ENCODE measurements around the gene PLXNA1. TPM values are rescaled to one million over a fixed set of nuclear protein-coding genes. Genes with fewer than 3 reads are reported as not detected.

Gene PLXNA1
- total RNA-seq, 3 donors from 2014 or later: 11.8 to 19.3 (median 12.7) TPM

- ATAC-seq (no peak), DNase-seq (no peak)
- Histone ChIP-seq H3K4me3 (no peak overlapping the region), H3K36me3 (ENCODE audit: low read depth) (no peaks in the 10 kb centered on the region), H3K4me1 (ENCODE audit: low read depth) (no peaks in the 10 kb centered on the region), H3K9me3 (no peaks in the 10 kb centered on the region)
- intact Hi-C loops (cut with DNase I, micrococcal nuclease): no loop called here
- TF ChIP-seq, protein P1, sequence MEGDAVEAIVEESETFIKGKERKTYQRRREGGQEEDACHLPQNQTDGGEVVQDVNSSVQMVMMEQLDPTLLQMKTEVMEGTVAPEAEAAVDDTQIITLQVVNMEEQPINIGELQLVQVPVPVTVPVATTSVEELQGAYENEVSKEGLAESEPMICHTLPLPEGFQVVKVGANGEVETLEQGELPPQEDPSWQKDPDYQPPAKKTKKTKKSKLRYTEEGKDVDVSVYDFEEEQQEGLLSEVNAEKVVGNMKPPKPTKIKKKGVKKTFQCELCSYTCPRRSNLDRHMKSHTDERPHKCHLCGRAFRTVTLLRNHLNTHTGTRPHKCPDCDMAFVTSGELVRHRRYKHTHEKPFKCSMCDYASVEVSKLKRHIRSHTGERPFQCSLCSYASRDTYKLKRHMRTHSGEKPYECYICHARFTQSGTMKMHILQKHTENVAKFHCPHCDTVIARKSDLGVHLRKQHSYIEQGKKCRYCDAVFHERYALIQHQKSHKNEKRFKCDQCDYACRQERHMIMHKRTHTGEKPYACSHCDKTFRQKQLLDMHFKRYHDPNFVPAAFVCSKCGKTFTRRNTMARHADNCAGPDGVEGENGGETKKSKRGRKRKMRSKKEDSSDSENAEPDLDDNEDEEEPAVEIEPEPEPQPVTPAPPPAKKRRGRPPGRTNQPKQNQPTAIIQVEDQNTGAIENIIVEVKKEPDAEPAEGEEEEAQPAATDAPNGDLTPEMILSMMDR (IDR thresholded peaks at IDR 0.05): no peak
Observed at GRCh38 chr3:127006781-127007436, 24.0 kb downstream of the PLXNA1 start.

DNA sequence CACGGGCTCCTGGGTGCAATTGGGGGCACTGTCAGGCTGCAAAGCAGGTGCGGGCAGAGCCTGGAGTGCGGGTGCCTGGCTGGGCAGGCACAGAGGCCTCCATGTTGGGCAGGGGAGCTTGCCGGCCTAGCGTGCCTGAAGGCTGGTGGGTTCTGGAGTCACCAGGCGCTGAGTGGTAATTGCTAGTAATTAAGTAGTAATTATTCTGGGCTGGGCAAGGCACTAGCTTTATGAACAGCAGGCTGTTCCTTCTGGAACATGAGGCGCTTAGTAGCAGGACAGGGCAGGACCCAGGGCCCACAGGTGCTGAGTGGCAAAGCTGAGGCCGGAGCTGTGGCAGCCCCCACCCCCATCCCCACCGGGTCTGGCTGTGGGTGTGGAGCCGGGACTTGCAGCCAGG lies 25.3 kb downstream of the PLXNA1 start:
- no peak overlapping the region for H3K4me3 ChIP-seq
- no peaks in the 10 kb centered on the region for H3K9me3 ChIP-seq
- intact Hi-C loops (cut with DNase I, micrococcal nuclease): no loop called here
- TF ChIP-seq, protein P1 (IDR thresholded peaks at IDR 0.05): no peak
- DNase-seq: no peak
- H3K4me1 ChIP-seq (ENCODE audit: low read depth): no peaks in the 10 kb centered on the region
- H3K36me3 ChIP-seq (ENCODE audit: low read depth): no peaks in the 10 kb centered on the region
- ATAC-seq: no peak

DNA sequence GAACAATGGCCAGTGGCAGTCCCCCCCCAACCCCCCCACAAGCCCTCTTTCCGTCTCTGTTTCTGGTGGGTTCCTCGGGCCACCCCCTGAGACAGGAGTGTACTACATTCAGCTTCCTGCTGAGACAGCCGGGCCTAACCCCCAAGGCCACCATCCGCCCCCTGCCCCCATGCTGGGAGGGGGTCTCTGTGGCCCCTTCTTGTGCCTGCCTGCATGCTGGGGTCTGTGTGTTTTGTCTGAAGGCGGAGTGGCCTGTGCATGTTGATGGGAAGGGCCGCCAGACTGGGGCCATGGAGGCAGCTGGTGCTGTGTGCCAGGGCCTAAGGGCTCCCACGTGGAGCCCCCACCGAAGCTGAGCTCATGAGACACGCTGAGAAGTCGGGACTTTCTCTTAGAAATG lies 26.6 kb downstream of the PLXNA1 start:
- no peak for ATAC-seq
- no peaks in the 10 kb centered on the region for H3K36me3 ChIP-seq (ENCODE audit: low read depth)
- H3K4me3 ChIP-seq: no peak overlapping the region
- no peaks in the 10 kb centered on the region for H3K4me1 ChIP-seq (ENCODE audit: low read depth)
- intact Hi-C loops (cut with DNase I, micrococcal nuclease): no loop called here
- DNase-seq: no peak
- H3K9me3 ChIP-seq: no peaks in the 10 kb centered on the region
- TF ChIP-seq, protein P1 (IDR thresholded peaks at IDR 0.05): no peak

DNA sequence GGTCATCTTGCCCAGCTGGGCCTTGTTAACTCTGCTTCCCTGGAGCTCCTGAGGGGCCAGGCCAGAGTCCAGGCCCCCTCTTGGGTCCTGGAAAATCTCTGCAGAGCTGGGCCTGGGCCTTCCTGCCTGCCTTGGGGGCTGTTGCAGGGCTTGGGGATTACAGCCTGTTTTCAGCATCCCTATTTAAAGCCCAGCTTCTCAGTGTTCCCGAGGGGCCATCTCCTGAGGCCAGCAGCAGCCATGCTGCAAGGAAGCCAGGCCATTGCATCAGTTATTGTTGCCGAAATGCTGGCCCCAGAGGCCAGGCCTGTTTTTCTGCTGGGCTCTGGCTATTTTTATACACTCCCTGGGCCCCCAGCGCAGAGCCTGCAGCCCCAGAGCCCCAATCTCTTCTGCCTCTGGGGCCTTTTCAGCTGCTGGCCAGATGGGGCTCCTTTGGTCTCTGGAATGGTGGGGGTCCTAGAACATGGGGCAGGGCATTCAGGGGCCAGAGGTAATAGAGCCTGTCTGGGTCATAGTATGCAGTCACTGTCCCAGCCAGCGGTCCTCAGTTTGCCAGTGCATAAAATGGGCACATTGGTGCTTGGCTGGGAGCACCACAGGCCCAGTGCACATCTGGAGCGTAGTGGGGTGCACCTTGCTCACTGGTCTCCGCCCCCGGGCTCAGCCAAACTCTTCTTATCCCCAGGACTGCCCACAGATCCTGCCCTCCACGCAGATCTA lies 28.5 kb downstream of the PLXNA1 start:
- Histone ChIP-seq H3K9me3 (no peaks in the 10 kb centered on the region), H3K4me1 (ENCODE audit: low read depth) (no peaks in the 10 kb centered on the region), H3K36me3 (ENCODE audit: low read depth) (no peaks in the 10 kb centered on the region), H3K4me3 (no peak overlapping the region)
- TF ChIP-seq, protein P1 (IDR thresholded peaks at IDR 0.05): no peak
- ATAC-seq: no peak
- no peak for DNase-seq
- intact Hi-C loops (cut with DNase I, micrococcal nuclease): no loop called here

GRCh38 chr3:127012091-127012490 lies 29.2 kb downstream of the PLXNA1 start:
- Histone ChIP-seq H3K4me1 (ENCODE audit: low read depth) (no peaks in the 10 kb centered on the region), H3K36me3 (ENCODE audit: low read depth) (no peaks in the 10 kb centered on the region)
- TF ChIP-seq, protein P1 (IDR thresholded peaks at IDR 0.05): no peak

More at GRCh38 chr3:127012091-127012490, 29.2 kb downstream of the PLXNA1 start:
- no peak for DNase-seq
- intact Hi-C loops (cut with DNase I, micrococcal nuclease): no loop called here
- no peak for ATAC-seq
- Histone ChIP-seq H3K4me3 (no peak overlapping the region), H3K9me3 (no peaks in the 10 kb centered on the region)
